HepG2 (cell line): Measurements from ENCODE around the gene ATP6V1F. TPM values are rescaled to one million over a fixed set of nuclear protein-coding genes. Genes with fewer than 3 reads are reported as not detected.
A peak's percentile ranks its signal among the peaks of the same experiment; 100 is the strongest.

ENCODE experiments used
- ATAC-seq: fragments of 200-7000 bp; cut with Tn5 transposase; 3 replicates; pipeline ENCODE4 v1.9.1; 2020; ENCODE audit warnings: mild to moderate bottlenecking, moderate library complexity
- BruUV-seq: library from RNA; stranded (reverse); fragments of 400-500 nt; replicated peaks from 2 replicates; lab custom pipeline; 2021; lab: Mats Ljungman, UMichigan
- CTCF ChIA-PET: fragments of 300-600 bp; formaldehyde crosslinking; extraction: SDS; loops from one replicate; lab custom pipeline; 2021; ENCODE audit warnings: low total read pairs, inconsistent platforms, low intra/inter-chr PET ratio; lab: Yijun Ruan, JAX
- POLR2A ChIA-PET: fragments of 350-600 bp; sonication (Branson Sonifier 250); formaldehyde crosslinking; loops from one replicate; lab custom pipeline; 2020; ENCODE audit warnings: antibody characterized with exemption, inconsistent platforms; lab: Yijun Ruan, JAX
- DNase-seq: peaks from one replicate; pipeline ENCODE4 v3.0.0-alpha.2; 2015; ENCODE audit warnings: low spot score
- FAIRE-seq: peaks from 3 replicates; lab custom pipeline; 2011; peaks lifted over from hg19 to GRCh38; lab: Jason Lieb, UNC
- H2AFZ ChIP-seq: one replicate; pipeline ENCODE4 v1.6.1; 2011; ENCODE audit warnings: low read length, inconsistent platforms
- H3K27ac ChIP-seq: fragments of 300-600 bp; 3 replicates; pipeline ENCODE4 v1.8.0; 2011; ENCODE audit warnings: mixed run types, mild to moderate bottlenecking, mixed read lengths, low read length, inconsistent platforms; ENCODE audit not compliant: insufficient read depth; ENCODE audit errors: extremely low read length
- H3K27me3 ChIP-seq, 2 experiments: fragments of 200-600 bp in 1 of 2; 2 replicates in 1 of 2; 3 replicates in 1 of 2; pipeline versions ENCODE4 v1.6.0 to v1.8.0; 2011; ENCODE audit warnings: low read length in 2 of 2, mild to moderate bottlenecking in 2 of 2, moderate library complexity in 2 of 2, inconsistent platforms in 1 of 2; ENCODE audit not compliant: insufficient read depth in 2 of 2, control insufficient read depth in 1 of 2
- H3K36me3 ChIP-seq, 2 experiments: fragments of 200-600 bp in 1 of 2; replicated peaks in 1 of 2; 2 replicates in 1 of 2; 3 replicates in 1 of 2; pipeline versions ENCODE4 v1.5.1 to v1.8.0; 2011; ENCODE audit warnings: low read length in 2 of 2, inconsistent platforms in 1 of 2; ENCODE audit not compliant: insufficient read depth in 2 of 2, control insufficient read depth in 1 of 2
- H3K4me1 ChIP-seq: 2 replicates; pipeline ENCODE4 v1.5.1; 2012; ENCODE audit warnings: low read length, inconsistent platforms; ENCODE audit not compliant: insufficient read depth
- H3K4me2 ChIP-seq: 2 replicates; pipeline ENCODE4 v1.6.0; 2011; ENCODE audit warnings: low read depth, low read length, inconsistent platforms
- H3K4me3 ChIP-seq, 3 experiments: fragments of 200-600 bp in 1 of 3; sonication (generic), shearing (Covaris generic) in 1 of 3; replicated peaks in 1 of 3; 2 replicates each; pipeline ENCODE4 v1.5.1; 2011 to 2016; ENCODE audit warnings: low read length in 3 of 3, inconsistent platforms in 2 of 3, low read depth in 2 of 3, mild to moderate bottlenecking in 2 of 3, control low read depth in 1 of 3, mixed read lengths in 1 of 3; ENCODE audit not compliant: insufficient read depth in 1 of 3
- H3K79me2 ChIP-seq: one replicate; pipeline ENCODE4 v1.6.1; 2011; ENCODE audit warnings: low read length, inconsistent platforms; ENCODE audit not compliant: insufficient read depth
- H3K9ac ChIP-seq: 2 replicates; pipeline ENCODE4 v1.6.0; 2011; ENCODE audit warnings: mild to moderate bottlenecking, low read depth, low read length, inconsistent platforms; ENCODE audit not compliant: insufficient read depth
- H3K9me3 ChIP-seq: 2 replicates; pipeline ENCODE4 v1.5.1; 2012; ENCODE audit warnings: mild to moderate bottlenecking, low read length
- H4K20me1 ChIP-seq: 2 replicates; pipeline ENCODE4 v1.6.0; 2011; ENCODE audit warnings: inconsistent platforms, mild to moderate bottlenecking, low read length, moderate library complexity; ENCODE audit not compliant: insufficient read depth
- SMAD9 ChIP-seq: sonication (generic); formaldehyde crosslinking; IDR thresholded peaks from 2 replicates; pipeline ENCODE4 v1.5.1; 2020; ENCODE audit warnings: mild to moderate bottlenecking, missing genetic modification reagents
- ZBTB40 ChIP-seq, 2 experiments: fragments of 450-650 bp in 1 of 2; sonication (generic) in 1 of 2; formaldehyde crosslinking in 1 of 2; IDR thresholded peaks; 2 replicates each; pipeline versions ENCODE4 v1.6.1 to v1.8.0; 2016 to 2022; ENCODE audit warnings: antibody characterized with exemption in 1 of 2, mild to moderate bottlenecking in 1 of 2, missing genetic modification reagents in 1 of 2
- ZIK1 ChIP-seq: sonication (generic); formaldehyde crosslinking; IDR thresholded peaks from 2 replicates; pipeline ENCODE4 v1.5.0; 2020; ENCODE audit warnings: mild to moderate bottlenecking, low read depth, missing genetic modification reagents, borderline replicate concordance
- WGBS: methylation state at CpG from one replicate; pipeline ENCODE4 v1.1.6; 2017; ENCODE audit warnings: low lambda C conversion rate; 5-methylcytosine and 5-hydroxymethylcytosine counted together
- in situ Hi-C: cut with HindIII; loops from 2 replicates; pipeline ENCODE4 v1.10.0; 2017; ENCODE audit warnings: low pct_unique_long_range_greater_than_20kb; ENCODE audit not compliant: extremely low pct_ligation_motif_present
- intact Hi-C: fragments of 100-400 bp; cut with micrococcal nuclease; formaldehyde crosslinking; loops from one replicate; pipeline ENCODE4 v1.10.0; 2022; ENCODE audit not compliant: unreplicated experiment
- polyA plus RNA-seq, 8 experiments: library from polyadenylated mRNA; depleted of rRNA in 3 of 8; stranded (reverse) in 7 of 8; unstranded in 1 of 8; fragments of >200 nt; fragmentation: Illumina TruSeq in 4 of 8; extraction: Trizol in 4 of 8; gene quantifications; 2 replicates each; pipeline versions ENCODE4 v1.2.1 to v1.2.3, GENCODE V29; 2011 to 2016; ENCODE audit warnings: low read depth in 4 of 8, missing spikeins in 1 of 8, mixed read lengths in 1 of 8; ENCODE audit not compliant: insufficient read depth in 1 of 8
- total RNA-seq, 5 experiments: library from RNA; depleted of rRNA; stranded (reverse); fragments of >200 nt; fragmentation: Illumina TruSeq; extraction: Trizol; gene quantifications; 2 replicates each; pipeline ENCODE4 v1.2.3, GENCODE V29; 2016; ENCODE audit warnings: low read depth in 1 of 5

The ATP6V1F gene
- total and polyA plus RNA-seq, 2 of the 13 experiments (the other 11 are each of a cell fraction or from before 2014, with no cell fraction given), result 87.2 to 132 TPM

- Histone ChIP-seq H3K4me1 (peaks cover 26% of the 10 kb centered on the region), H3K9me3 (no peaks in the 10 kb centered on the region), H3K4me2 (no peak overlapping the region), H2AFZ (no peak overlapping the region), H3K79me2 (no peaks in the 10 kb centered on the region), H4K20me1 (no peaks in the 10 kb centered on the region), H3K27me3 (peaks cover 0 to 41% of the 10 kb centered on the region in 2 experiments; a peak in 3 of 5 replicates), H3K4me3 (no peak overlapping the region), H3K36me3 (no peaks in the 10 kb centered on the region), H3K27ac (no peak overlapping the region), H3K9ac (no peak overlapping the region)
- ChIA-PET CTCF (interaction anchor here (1.2 kb wide), 1 partner anchor 184 kb away, joined by 5 read pairs; no protein-coding TSS in a partner anchor), POLR2A (no interaction called here)
- intact Hi-C loops (no loop called here), in situ Hi-C loops (loop anchor here (5.0 kb wide), 2 partner anchors 40 to 185 kb away; no protein-coding TSS in a partner anchor)
- ATAC-seq (no peak), DNase-seq (no peak), FAIRE-seq (no peak)
- no TSS peak for BruUV-seq
- TF ChIP-seq ZIK1 (CRISPR knock-in tag) (no peak), SMAD9 (no peak), ZBTB40 (IDR thresholded peaks at IDR 0.05) (peak; percentile 96), ZBTB40 (CRISPR knock-in tag; IDR thresholded peaks at IDR 0.05) (no peak)
- WGBS, result 21% methylated on average over 4 of the region's 19 CpGs
These were observed 44.3 kb downstream of the ATP6V1F start for GRCh38 chr7:128906766-128907559.
